Measurements from ENCODE around the gene SCAF8.

- TF ChIP-seq POLR2A (IDR thresholded peaks at IDR 0.05; ENCODE audit: low read length) (no peak), GATA1 (IDR thresholded peaks at IDR 0.05; ENCODE audit: low read depth, low read length) (no peak)
Observed at GRCh38 chr6:154876486-154877280, 143.5 kb downstream of the SCAF8 start.

Measured in erythroblast (primary cell).